ENCODE data around the gene CCDC32.

Gene CCDC32

GRCh38 chr15:40565333-40566238 lies 744 bp upstream of the CCDC32 start:
- DNase-seq: no peak

GRCh38 chr15:40563426-40563825 lies 1.4 kb downstream of the CCDC32 start:
- no peak for DNase-seq

- no peak for DNase-seq
These were observed 2.2 kb downstream of the CCDC32 start for GRCh38 chr15:40562691-40563090.

GRCh38 chr15:40558952-40559742 lies 5.7 kb downstream of the CCDC32 start:
- no peak for DNase-seq

GRCh38 chr15:40555876-40556275 lies 9.0 kb downstream of the CCDC32 start:
- DNase-seq: no peak

GRCh38 chr15:40554161-40554525 lies 10.7 kb downstream of the CCDC32 start:
- no peak for DNase-seq

GRCh38 chr15:40550341-40551037 lies 14.4 kb downstream of the CCDC32 start:
- DNase-seq: no peak

- DNase-seq: no peak
These were observed 14.9 kb downstream of the CCDC32 start for GRCh38 chr15:40549894-40550293.

GRCh38 chr15:40548610-40549009 lies 16.2 kb downstream of the CCDC32 start:
- DNase-seq: no peak

GRCh38 chr15:40545457-40545856 lies 19.4 kb downstream of the CCDC32 start:
- DNase-seq: no peak

- DNase-seq: no peak
These were observed 21.1 kb downstream of the CCDC32 start for GRCh38 chr15:40543631-40544294.

GRCh38 chr15:40543082-40543481 lies 21.8 kb downstream of the CCDC32 start:
- DNase-seq: no peak

GRCh38 chr15:40538976-40539375 lies 25.9 kb downstream of the CCDC32 start:
- DNase-seq: no peak

GRCh38 chr15:40536501-40536900 lies 28.3 kb downstream of the CCDC32 start:
- DNase-seq: no peak

GRCh38 chr15:40534371-40534770 lies 30.5 kb downstream of the CCDC32 start:
- no peak for DNase-seq

- DNase-seq: no peak
These were observed 31.0 kb downstream of the CCDC32 start for GRCh38 chr15:40533763-40534364.

GRCh38 chr15:40528801-40529200 lies 36.0 kb downstream of the CCDC32 start:
- no peak for DNase-seq

GRCh38 chr15:40525855-40526254 lies 39.0 kb downstream of the CCDC32 start:
- DNase-seq: no peak

- no peak for DNase-seq
These were observed 41.2 kb downstream of the CCDC32 start for GRCh38 chr15:40523611-40524010.

- DNase-seq: no peak
These were observed 48.5 kb downstream of the CCDC32 start for GRCh38 chr15:40516322-40516721.

GRCh38 chr15:40513609-40514008 lies 51.2 kb downstream of the CCDC32 start:
- no peak for DNase-seq

GRCh38 chr15:40512440-40512839 lies 52.4 kb downstream of the CCDC32 start:
- DNase-seq: no peak
